ENCODE results near the gene ATL2.
"Not testable (repeated sequence)": the region's sequence is repeated elsewhere in the genome, so short reads cannot be mapped to it uniquely, and the experiment has no call there.

Gene ATL2

GRCh38 chr2:38327580-38327979 lies 49.5 kb downstream of the ATL2 start:
- no peak for DNase-seq (ENCODE audit: low read depth)

GRCh38 chr2:38323623-38324022 lies 53.5 kb downstream of the ATL2 start:
- DNase-seq (ENCODE audit: low read depth), result no peak

- no peak for DNase-seq (ENCODE audit: low read depth)
These were observed 54.7 kb downstream of the ATL2 start for GRCh38 chr2:38322224-38322914.

GRCh38 chr2:38319240-38319639 lies 57.8 kb downstream of the ATL2 start:
- DNase-seq (ENCODE audit: low read depth), result not testable (repeated sequence)

- no peak for DNase-seq (ENCODE audit: low read depth)
These were observed 59.3 kb downstream of the ATL2 start for GRCh38 chr2:38317725-38318124.

- DNase-seq (ENCODE audit: low read depth), result no peak
These were observed 61.3 kb downstream of the ATL2 start for GRCh38 chr2:38315707-38316333.

- DNase-seq (ENCODE audit: low read depth), result no peak
These were observed 68.3 kb downstream of the ATL2 start for GRCh38 chr2:38308821-38309220.

- DNase-seq (ENCODE audit: low read depth), result no peak
These were observed 74.9 kb downstream of the ATL2 start for GRCh38 chr2:38301969-38302702.

GRCh38 chr2:38301340-38301968 lies 75.6 kb downstream of the ATL2 start:
- DNase-seq (ENCODE audit: low read depth), result no peak

GRCh38 chr2:38298539-38298938 lies 78.5 kb downstream of the ATL2 start:
- DNase-seq (ENCODE audit: low read depth), result no peak

- DNase-seq (ENCODE audit: low read depth), result no peak
These were observed 80.8 kb downstream of the ATL2 start for GRCh38 chr2:38296197-38296780.

GRCh38 chr2:38294597-38294996 lies 82.5 kb downstream of the ATL2 start:
- no peak for DNase-seq (ENCODE audit: low read depth)

GRCh38 chr2:38293152-38293865 lies 83.8 kb downstream of the ATL2 start:
- no peak for DNase-seq (ENCODE audit: low read depth)

- no peak for DNase-seq (ENCODE audit: low read depth)
These were observed 86.7 kb downstream of the ATL2 start for GRCh38 chr2:38290332-38290731.

- DNase-seq (ENCODE audit: low read depth), result no peak
These were observed 92.1 kb downstream of the ATL2 start for GRCh38 chr2:38284971-38285370.

GRCh38 chr2:38281095-38281742 lies 95.9 kb downstream of the ATL2 start:
- no peak for DNase-seq (ENCODE audit: low read depth)

GRCh38 chr2:38279201-38279600 lies 97.9 kb downstream of the ATL2 start:
- DNase-seq (ENCODE audit: low read depth), result no peak

GRCh38 chr2:38278117-38278438 lies 99.0 kb downstream of the ATL2 start:
- not testable (repeated sequence) for DNase-seq (ENCODE audit: low read depth)

GRCh38 chr2:38277245-38278116 lies 99.6 kb downstream of the ATL2 start:
- no peak for DNase-seq (ENCODE audit: low read depth)
